Ovary (tissue), 9 donors: ENCODE measurements around the gene CTCF. TPM values are rescaled to one million over a fixed set of nuclear protein-coding genes. Genes with fewer than 3 reads are reported as not detected.

Experiments used
- DNase-seq, 5 donors: peaks; one replicate each; pipeline ENCODE4 v3.0.0-alpha.2; 2019 to 2020
- H3K27ac ChIP-seq, 2 donors: fragments of 200-600 bp; one replicate each; pipeline versions ENCODE4 v1.5.1 to v1.8.0; 2019 to 2022
- H3K27me3 ChIP-seq: fragments of 200-600 bp; one replicate; pipeline ENCODE4 v1.8.0; 2022
- H3K36me3 ChIP-seq: fragments of 200-600 bp; sonication (generic); one replicate; pipeline ENCODE4 v1.5.1; 2019
- H3K4me1 ChIP-seq: one replicate; pipeline ENCODE4 v1.8.1; 2013; ENCODE audit warnings: mild to moderate bottlenecking, moderate library complexity; ENCODE audit not compliant: insufficient read depth
- H3K4me3 ChIP-seq: fragments of 200-600 bp; sonication (generic); one replicate; pipeline ENCODE4 v1.5.1; 2017
- H3K9me3 ChIP-seq, 2 donors: fragments of 200-600 bp in 1 of 2; sonication (generic) in 1 of 2; one replicate each; pipeline versions ENCODE4 v1.5.1 to v1.8.1; 2013 to 2019; ENCODE audit warnings: mild to moderate bottlenecking in 1 of 2, moderate library complexity in 1 of 2
- EP300 ChIP-seq: sonication (generic); formaldehyde crosslinking; IDR thresholded peaks from one replicate; pipeline ENCODE4 v1.6.1; 2017; ENCODE audit warnings: antibody characterized with exemption
- POLR2A ChIP-seq: fragments of 450-650 bp; IDR thresholded peaks from one replicate; pipeline ENCODE4 v1.6.1; 2017; ENCODE audit warnings: antibody characterized with exemption, mild to moderate bottlenecking, moderate library complexity
- WGBS, 3 donors: extraction: QIAGEN DNeasy Blood & Tissue Kit in 1 of 3; methylation state at CpG; one replicate each; pipeline versions ENCODE4 v1.1.5 to v1.1.7; 2013 to 2017; 5-methylcytosine and 5-hydroxymethylcytosine counted together
- intact Hi-C, 4 donors: fragments of 100-400 bp; cut with DNase I; formaldehyde crosslinking; loops; one replicate each; pipeline versions ENCODE4 v1.11.0 to v1.15.1; 2022 to 2023
- polyA plus RNA-seq, 2 donors: library from polyadenylated mRNA; stranded (reverse); fragments of 200-250 nt in 1 of 2; fragments of 350-450 nt in 1 of 2; fragmentation: Illumina TruSeq in 1 of 2; extraction: RNeasy Lipid Tissue Mini Kit (QIAGEN cat#74804) in 1 of 2; gene quantifications; one replicate each; pipeline ENCODE4 v1.2.3, GENCODE V29; 2013 to 2014
- total RNA-seq, 7 donors: library from RNA; depleted of rRNA in 2 of 7; stranded (reverse); fragments of >200 nt in 2 of 7; fragmentation: NEBNext Ultra II Directional in 3 of 7; extraction: Animal tissue kit (Norgen Biotek cat#: 25700) in 3 of 7; gene quantifications; one replicate each; pipeline versions ENCODE4 v1.1.0 to v1.2.4, GENCODE V29; 2016 to 2023
- TF ChIP-seq, protein P1 (sequence below), 3 donors: fragments of 450-650 bp in 2 of 3; fragments of 200-600 bp in 1 of 3; IDR thresholded peaks; one replicate each; pipeline versions ENCODE4 v1.5.1 to v1.8.0; 2016 to 2022; ENCODE audit warnings: antibody characterized with exemption in 3 of 3, mild to moderate bottlenecking in 1 of 3
- donor health status: DM: no; HTN: no; CAD: no; lungs with moderate emphysema.
- donor health status: DM: no; HTN: no; CAD: no.
- donor health status: Bipolar disorder and iron deficiency.
- donor health status: DM: yes; HTN: yes; CAD: no.
- donor health status: DM: no; HTN: no; CAD: no.
- donor health status: DM: yes; HTN: yes; CAD: no.

CTCF gene
- total and polyA plus RNA-seq, 9 donors = 21.0 to 48.4 (median 42.2) TPM

DNA sequence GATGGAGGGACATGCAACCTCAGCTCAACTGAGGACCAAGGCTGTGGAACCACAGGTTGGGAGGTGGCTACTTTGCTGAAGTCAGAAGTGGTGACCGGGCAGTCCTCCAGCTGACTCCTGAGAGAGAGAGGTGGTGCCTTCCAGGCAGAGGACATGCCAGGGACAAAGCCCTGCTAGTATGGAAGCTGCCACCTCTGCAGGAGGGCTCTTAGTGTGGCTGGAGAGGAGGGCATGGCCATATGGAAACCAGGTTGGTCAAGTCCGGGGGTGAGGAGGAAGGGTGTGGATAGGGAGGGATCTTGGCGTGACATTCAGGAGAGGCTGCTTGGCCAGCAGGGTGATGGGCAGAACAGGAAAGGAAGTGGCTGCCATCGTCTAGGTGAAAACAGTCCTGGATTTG lies 110.0 kb downstream of the CTCF start:
- TF ChIP-seq EP300 (no peak), POLR2A (no peak)
- TF ChIP-seq, protein P1, sequence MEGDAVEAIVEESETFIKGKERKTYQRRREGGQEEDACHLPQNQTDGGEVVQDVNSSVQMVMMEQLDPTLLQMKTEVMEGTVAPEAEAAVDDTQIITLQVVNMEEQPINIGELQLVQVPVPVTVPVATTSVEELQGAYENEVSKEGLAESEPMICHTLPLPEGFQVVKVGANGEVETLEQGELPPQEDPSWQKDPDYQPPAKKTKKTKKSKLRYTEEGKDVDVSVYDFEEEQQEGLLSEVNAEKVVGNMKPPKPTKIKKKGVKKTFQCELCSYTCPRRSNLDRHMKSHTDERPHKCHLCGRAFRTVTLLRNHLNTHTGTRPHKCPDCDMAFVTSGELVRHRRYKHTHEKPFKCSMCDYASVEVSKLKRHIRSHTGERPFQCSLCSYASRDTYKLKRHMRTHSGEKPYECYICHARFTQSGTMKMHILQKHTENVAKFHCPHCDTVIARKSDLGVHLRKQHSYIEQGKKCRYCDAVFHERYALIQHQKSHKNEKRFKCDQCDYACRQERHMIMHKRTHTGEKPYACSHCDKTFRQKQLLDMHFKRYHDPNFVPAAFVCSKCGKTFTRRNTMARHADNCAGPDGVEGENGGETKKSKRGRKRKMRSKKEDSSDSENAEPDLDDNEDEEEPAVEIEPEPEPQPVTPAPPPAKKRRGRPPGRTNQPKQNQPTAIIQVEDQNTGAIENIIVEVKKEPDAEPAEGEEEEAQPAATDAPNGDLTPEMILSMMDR (IDR thresholded peaks at IDR 0.05) = no peak
- intact Hi-C loops = loop anchor here in 2 of 4 donors (10.0 kb wide), 2 partner anchors 132 to 352 kb away; partner anchors contain the start of genes DDX28 (in 1 of the 2), DUS2 (in 1 of the 2), RANBP10 (in 1 of the 2) and TSNAXIP1 (in 1 of the 2)
- H3K9me3 ChIP-seq = no peaks in the 10 kb centered on the region
- H3K4me1 ChIP-seq = peaks cover 15% of the 10 kb centered on the region
- peak overlapping the region in 1 of 2 donors; percentile 72 for H3K27ac ChIP-seq
- no peaks in the 10 kb centered on the region for H3K36me3 ChIP-seq
- no peaks in the 10 kb centered on the region for H3K27me3 ChIP-seq
- DNase-seq = peak in 2 of 5 donors; percentile 30 to 38
- 47 to 52% (median 48%) methylated on average over 4 of the region's 4 CpGs for WGBS, 3 donors
- no peak overlapping the region for H3K4me3 ChIP-seq

DNA sequence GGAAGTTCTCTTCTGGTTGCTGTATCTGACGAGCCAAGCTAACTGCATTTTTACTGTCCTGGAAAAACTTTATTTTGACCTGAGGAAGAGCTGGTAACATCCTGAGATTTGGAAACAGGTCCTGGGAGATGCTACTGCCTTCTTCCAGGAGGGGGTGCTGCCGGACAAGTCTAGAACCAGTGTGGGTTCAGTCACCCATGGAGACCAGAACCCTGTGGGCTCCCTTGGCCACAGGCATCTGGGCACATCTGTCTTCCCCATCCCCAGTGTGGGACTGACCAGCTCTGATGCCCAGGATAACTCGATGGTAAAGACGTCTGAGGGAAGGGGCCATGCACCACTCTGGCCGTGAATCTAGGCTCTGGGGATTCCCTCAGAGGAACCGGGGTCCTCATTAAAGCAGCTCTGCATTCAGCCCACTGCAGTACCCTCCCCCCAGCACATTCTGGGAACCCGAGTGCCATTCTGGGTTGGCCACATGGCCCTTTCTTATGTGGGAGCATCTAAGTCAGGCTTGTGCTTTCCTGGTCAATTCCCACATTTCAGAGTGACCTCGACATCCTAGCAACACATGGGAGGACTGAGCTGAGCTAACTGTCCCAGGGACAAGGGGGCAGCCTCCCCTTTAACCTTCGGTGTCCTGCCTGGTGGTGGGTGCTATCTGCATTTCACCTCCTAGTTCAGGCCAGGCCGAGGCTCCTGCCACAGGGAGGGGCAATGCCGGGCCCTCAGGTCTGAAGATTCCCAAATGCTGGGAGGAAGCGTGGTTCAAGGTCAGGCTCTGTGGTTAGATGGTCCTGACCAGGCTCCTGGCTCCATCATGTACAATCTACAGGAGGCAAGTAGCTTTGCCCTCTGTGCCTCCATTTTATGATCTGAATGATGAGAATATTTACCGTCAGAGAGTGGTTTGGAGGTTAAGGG lies 110.7 kb downstream of the CTCF start:
- Histone ChIP-seq H3K27me3 (no peaks in the 10 kb centered on the region), H3K36me3 (no peaks in the 10 kb centered on the region), H3K27ac (peak overlapping the region; percentile 46 to 72), H3K9me3 (no peaks in the 10 kb centered on the region), H3K4me1 (peaks cover 12% of the 10 kb centered on the region), H3K4me3 (no peak overlapping the region)
- DNase-seq = peak; percentile 62 to 79 (median 76)
- no peak for TF ChIP-seq EP300
- TF ChIP-seq, protein P1 (IDR thresholded peaks at IDR 0.05) = peak; percentile 30 to 61 (median 54)
- intact Hi-C loops = loop anchor here in 2 of 4 donors (10.0 kb wide), 2 partner anchors 132 to 352 kb away; partner anchors contain the start of genes DDX28 (in 1 of the 2), DUS2 (in 1 of the 2), RANBP10 (in 1 of the 2) and TSNAXIP1 (in 1 of the 2)
- WGBS, 3 donors = 21 to 31% (median 24%) methylated on average over 13 of the region's 13 CpGs

DNA sequence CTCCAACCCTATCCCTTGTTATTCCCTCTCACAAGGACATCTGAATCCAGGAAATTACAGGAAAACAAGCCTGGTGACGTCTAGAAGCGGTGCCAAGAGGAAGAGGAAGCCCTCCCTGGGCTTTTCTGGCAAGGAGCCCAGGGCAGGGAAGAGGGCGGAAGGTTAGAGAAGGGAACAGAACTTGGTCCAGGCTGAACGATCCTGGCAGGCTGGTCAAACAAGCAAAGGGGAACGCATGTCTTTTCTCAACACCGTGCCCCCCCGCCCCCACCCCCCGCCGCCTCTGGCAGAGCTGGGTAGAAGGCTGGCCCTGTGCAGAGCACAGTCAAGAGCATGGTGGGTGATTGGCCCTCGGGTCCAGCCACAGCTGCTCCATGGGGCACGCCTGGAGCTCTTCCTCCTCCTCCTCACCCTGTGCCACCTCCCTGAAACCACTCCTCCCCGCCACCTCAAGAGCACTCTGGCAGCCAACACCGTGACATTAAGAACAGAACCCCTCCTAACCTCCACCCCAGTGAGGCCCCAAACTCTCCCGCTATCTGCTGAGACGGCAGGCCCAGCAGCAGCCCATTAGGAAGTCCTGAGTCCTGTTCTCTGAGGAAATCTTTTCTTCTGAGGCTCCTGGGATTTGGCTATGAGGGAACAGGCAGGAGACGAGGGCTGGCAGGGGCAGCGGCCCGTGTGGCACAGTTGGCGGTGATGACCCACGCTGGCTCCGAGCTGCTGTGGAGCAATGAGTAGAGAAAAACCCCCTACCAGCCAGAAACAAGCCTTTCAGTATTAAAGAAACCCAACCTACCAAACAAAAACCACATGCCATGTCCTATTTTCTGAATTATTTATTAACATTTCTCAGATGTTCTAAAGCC lies 111.6 kb downstream of the CTCF start:
- H3K27me3 ChIP-seq = no peaks in the 10 kb centered on the region
- no peak for TF ChIP-seq POLR2A
- peak; percentile 75 to 86 (median 75) for DNase-seq
- 42 to 53% (median 45%) methylated on average over 21 of the region's 21 CpGs for WGBS, 3 donors
- H3K9me3 ChIP-seq = no peaks in the 10 kb centered on the region
- H3K4me3 ChIP-seq = no peak overlapping the region
- H3K27ac ChIP-seq = peak overlapping the region; percentile 46 to 72
- no peaks in the 10 kb centered on the region for H3K36me3 ChIP-seq
- H3K4me1 ChIP-seq = peaks cover 12% of the 10 kb centered on the region
- intact Hi-C loops = loop anchor here in 2 of 4 donors (10.0 kb wide), 2 partner anchors 131 to 351 kb away; partner anchors contain the start of genes DDX28 (in 1 of the 2), DUS2 (in 1 of the 2), RANBP10 (in 1 of the 2) and TSNAXIP1 (in 1 of the 2)

DNA sequence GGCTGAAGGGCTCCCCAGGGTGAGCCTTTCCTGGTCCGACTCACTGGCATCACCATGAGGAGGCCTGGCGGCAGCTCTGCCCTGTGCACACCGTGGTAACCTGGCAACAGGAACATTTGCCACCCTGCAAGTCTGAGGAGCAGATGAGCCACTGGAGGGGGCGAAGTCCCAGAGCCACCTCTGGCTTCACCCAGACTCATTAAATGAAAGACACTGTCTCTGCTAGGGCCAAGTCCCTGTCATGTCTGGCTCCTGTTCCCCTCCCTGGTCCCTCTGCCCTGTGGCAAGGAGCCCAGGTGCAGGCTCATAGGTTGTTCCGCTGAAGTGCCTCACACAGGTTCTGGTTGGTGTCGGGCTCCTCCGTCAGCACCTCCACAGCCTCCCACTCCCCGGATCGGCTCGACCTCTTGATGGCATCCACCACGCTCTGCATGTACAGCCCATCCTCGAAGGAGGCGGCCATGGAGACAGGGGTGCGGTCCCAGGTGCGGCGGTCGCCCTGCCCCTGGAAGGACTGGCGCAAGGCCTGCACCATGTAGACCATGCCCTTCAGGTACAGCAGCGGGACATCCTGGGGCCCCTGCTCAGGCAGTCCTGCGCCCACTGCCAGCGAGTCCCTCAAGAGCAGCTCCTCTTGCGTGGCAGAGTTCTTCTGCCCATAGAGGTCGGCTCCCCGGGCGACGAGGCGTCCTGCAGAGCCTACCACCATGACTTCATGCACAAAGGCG lies 112.7 kb downstream of the CTCF start:
- peak in 1 of 5 donors; percentile 41 for DNase-seq
- no peaks in the 10 kb centered on the region for H3K27me3 ChIP-seq
- peaks cover 12% of the 10 kb centered on the region for H3K4me1 ChIP-seq
- intact Hi-C loops = loop anchor here in 2 of 4 donors (5.0 to 10.0 kb wide), 3 partner anchors 130 to 350 kb away; partner anchors contain the start of genes CTRL (in 1 of the 2), DDX28 (in 1 of the 2), DUS2 (in 1 of the 2) and RANBP10 (in 1 of the 2)
- peak overlapping the region in 1 of 2 donors; percentile 72 for H3K27ac ChIP-seq
- H3K9me3 ChIP-seq = no peaks in the 10 kb centered on the region
- H3K4me3 ChIP-seq = no peak overlapping the region
- 92 to 95% (median 92%) methylated on average over 28 of the region's 28 CpGs for WGBS, 3 donors
- no peaks in the 10 kb centered on the region for H3K36me3 ChIP-seq
- TF ChIP-seq, protein P1 (IDR thresholded peaks at IDR 0.05) = no peak
- TF ChIP-seq POLR2A (no peak), EP300 (no peak)
